Activated CD4-positive, CD25-positive, alpha-beta regulatory T cell treated with anti-CD3 and anti-CD28 coated beads, Interleukin-2, amount 50 U/mL, for 24 hours (primary cell): ENCODE measurements around the gene SYNJ2.
"Not testable (repeated sequence)": the region's sequence is repeated elsewhere in the genome, so short reads cannot be mapped to it uniquely, and the experiment has no call there.

Experiments
- ATAC-seq, 2 donors: fragments of 150-1000 bp; cut with Tn5 transposase; one replicate each; pipeline ENCODE4 v1.10.0; 2021; ENCODE audit warnings: mild to moderate bottlenecking in 1 of 2, moderate library complexity in 1 of 2

Gene SYNJ2

GRCh38 chr6:157981395-157982101 is at the start of gene SYNJ2:
TSS of gene SYNJ2 (plus strand) at chr6:157981863. CDS start at chr6:157981962, 99 bp downstream.
- peak; percentile 86 for ATAC-seq

- ATAC-seq: no peak
Measured at GRCh38 chr6:157935786-157936185, 45.9 kb upstream of the SYNJ2 start.

- ATAC-seq: no peak
Measured at GRCh38 chr6:157937318-157937717, 44.3 kb upstream of the SYNJ2 start.

- ATAC-seq: no peak
Measured at GRCh38 chr6:157937916-157938315, 43.7 kb upstream of the SYNJ2 start.

- ATAC-seq: peak; percentile 84 to 86
Measured at GRCh38 chr6:157940375-157941036, 41.2 kb upstream of the SYNJ2 start.

GRCh38 chr6:157941101-157941863 is 40.4 kb upstream of the SYNJ2 start:
- ATAC-seq: no peak

- ATAC-seq: no peak
Measured at GRCh38 chr6:157942351-157942750, 39.3 kb upstream of the SYNJ2 start.

- no peak for ATAC-seq
Measured at GRCh38 chr6:157943249-157943963, 38.3 kb upstream of the SYNJ2 start.

GRCh38 chr6:157943964-157944283 is 37.7 kb upstream of the SYNJ2 start:
- no peak for ATAC-seq

- peak; percentile 50 to 53 for ATAC-seq
Measured at GRCh38 chr6:157944983-157945931, 36.4 kb upstream of the SYNJ2 start.

GRCh38 chr6:157946053-157946617 is 35.5 kb upstream of the SYNJ2 start:
- ATAC-seq: no peak

- ATAC-seq: peak; percentile 22 to 48
Measured at GRCh38 chr6:157946865-157947532, 34.7 kb upstream of the SYNJ2 start.

GRCh38 chr6:157950899-157951298 is 30.8 kb upstream of the SYNJ2 start:
- ATAC-seq: not testable (repeated sequence)

- no peak for ATAC-seq
Measured at GRCh38 chr6:157951828-157952227, 29.8 kb upstream of the SYNJ2 start.

- ATAC-seq: no peak
Measured at GRCh38 chr6:157952861-157953351, 28.8 kb upstream of the SYNJ2 start.

- ATAC-seq: no peak
Measured at GRCh38 chr6:157953580-157954091, 28.0 kb upstream of the SYNJ2 start.

- no peak for ATAC-seq
Measured at GRCh38 chr6:157954150-157955117, 27.2 kb upstream of the SYNJ2 start.

GRCh38 chr6:157955675-157956074 is 26.0 kb upstream of the SYNJ2 start:
- ATAC-seq: no peak

GRCh38 chr6:157956171-157956730 is 25.4 kb upstream of the SYNJ2 start:
- no peak for ATAC-seq
